ENCODE data around the gene SCAMP1. TPM values are rescaled to one million over a fixed set of nuclear protein-coding genes. Genes with fewer than 3 reads are reported as not detected.

The SCAMP1 gene
- polyA plus RNA-seq, 1 of the 3 experiments (the other 2 are of a cell fraction), result 11.5 TPM

DNA sequence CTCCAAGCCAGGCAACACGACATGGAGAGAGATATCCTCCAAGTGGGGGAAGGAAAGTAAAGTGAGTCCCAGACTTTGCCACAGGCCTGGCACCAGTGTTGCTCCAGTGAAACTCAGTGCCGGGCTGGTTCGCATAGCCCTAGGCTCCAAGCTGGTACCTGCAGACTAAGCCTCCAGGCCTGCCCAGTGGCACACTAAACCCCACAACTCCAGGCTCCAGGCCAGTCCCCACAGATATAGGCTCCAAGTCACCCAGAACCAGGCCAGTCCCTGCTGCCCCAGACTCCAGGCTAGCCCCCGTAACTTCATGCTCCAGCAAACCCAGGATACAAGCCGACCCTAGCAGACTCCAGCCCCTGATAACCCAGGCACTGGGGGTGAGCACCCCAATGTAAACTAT, 42.9 kb upstream of the SCAMP1 start (continued):
- no peak for TF ChIP-seq EZH2phosphoT487 (IDR thresholded peaks at IDR 0.05; ENCODE audit: borderline replicate concordance, low read depth)

DNA sequence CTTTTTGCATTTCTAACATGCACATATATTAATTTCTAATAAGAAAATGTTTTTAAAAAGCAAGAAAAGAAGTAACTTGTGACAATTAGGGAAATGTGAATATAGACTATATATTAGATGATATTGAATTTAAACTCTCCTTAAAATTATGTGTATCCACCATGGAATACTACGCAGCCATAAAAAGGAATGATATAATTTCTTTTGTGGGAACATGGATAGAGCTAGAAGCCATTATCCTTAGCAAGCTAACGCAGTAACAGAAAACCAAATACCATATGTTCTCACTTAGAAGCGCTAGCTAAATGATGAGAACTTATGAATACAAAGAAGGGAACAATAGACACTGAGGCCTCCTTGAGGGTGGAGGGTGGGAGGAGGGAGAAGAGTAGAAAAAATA, 42.1 kb upstream of the SCAMP1 start:
- no peaks in the 10 kb centered on the region; the same call in 1 of the 2 replicates for H3K79me2 ChIP-seq (ENCODE audit: insufficient read depth)
- no peaks in the 10 kb centered on the region for H4K20me1 ChIP-seq (ENCODE audit: insufficient read depth)
- H3K27ac ChIP-seq (ENCODE audit: low read depth in 2 of 2, low read length in 1 of 2), result no peak overlapping the region
- no peak overlapping the region for H3K9ac ChIP-seq
- ChIA-PET CTCF (no interaction called here), POLR2A (no interaction called here)
- H2AFZ ChIP-seq (ENCODE audit: low read depth), result no peak overlapping the region
- TF ChIP-seq CHD2 (IDR thresholded peaks at IDR 0.05; ENCODE audit: low read length, partially characterized antibody) (no peak), FOSL2 (IDR thresholded peaks at IDR 0.05; ENCODE audit: borderline replicate concordance, low read depth) (no peak), TCF12 (IDR thresholded peaks at IDR 0.05) (no peak), ELF1 (IDR thresholded peaks at IDR 0.05) (no peak), EZH2phosphoT487 (IDR thresholded peaks at IDR 0.05; ENCODE audit: borderline replicate concordance, low read depth) (no peak), RCOR1 (IDR thresholded peaks at IDR 0.05; ENCODE audit: low read length) (no peak), JUND (IDR thresholded peaks at IDR 0.05) (no peak), RAD21 (IDR thresholded peaks at IDR 0.05; ENCODE audit: low read length) (no peak), TEAD4 (IDR thresholded peaks at IDR 0.05; ENCODE audit: borderline replicate concordance, insufficient read depth) (no peak), RFX5 (IDR thresholded peaks at IDR 0.05; ENCODE audit: low read length) (no peak), FOXM1 (IDR thresholded peaks at IDR 0.05; ENCODE audit: low read depth) (no peak), SIN3A (IDR thresholded peaks at IDR 0.05; ENCODE audit: borderline replicate concordance, low read depth, low read length) (no peak), SMC3 (IDR thresholded peaks at IDR 0.05; ENCODE audit: low read depth, low read length) (no peak), GABPA (IDR thresholded peaks at IDR 0.05; ENCODE audit: low read depth) (no peak)
- TF ChIP-seq, protein P1, sequence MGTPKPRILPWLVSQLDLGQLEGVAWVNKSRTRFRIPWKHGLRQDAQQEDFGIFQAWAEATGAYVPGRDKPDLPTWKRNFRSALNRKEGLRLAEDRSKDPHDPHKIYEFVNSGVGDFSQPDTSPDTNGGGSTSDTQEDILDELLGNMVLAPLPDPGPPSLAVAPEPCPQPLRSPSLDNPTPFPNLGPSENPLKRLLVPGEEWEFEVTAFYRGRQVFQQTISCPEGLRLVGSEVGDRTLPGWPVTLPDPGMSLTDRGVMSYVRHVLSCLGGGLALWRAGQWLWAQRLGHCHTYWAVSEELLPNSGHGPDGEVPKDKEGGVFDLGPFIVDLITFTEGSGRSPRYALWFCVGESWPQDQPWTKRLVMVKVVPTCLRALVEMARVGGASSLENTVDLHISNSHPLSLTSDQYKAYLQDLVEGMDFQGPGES (IDR thresholded peaks at IDR 0.05; ENCODE audit: low read depth, low read length), result no peak
- TF ChIP-seq, protein P2, sequence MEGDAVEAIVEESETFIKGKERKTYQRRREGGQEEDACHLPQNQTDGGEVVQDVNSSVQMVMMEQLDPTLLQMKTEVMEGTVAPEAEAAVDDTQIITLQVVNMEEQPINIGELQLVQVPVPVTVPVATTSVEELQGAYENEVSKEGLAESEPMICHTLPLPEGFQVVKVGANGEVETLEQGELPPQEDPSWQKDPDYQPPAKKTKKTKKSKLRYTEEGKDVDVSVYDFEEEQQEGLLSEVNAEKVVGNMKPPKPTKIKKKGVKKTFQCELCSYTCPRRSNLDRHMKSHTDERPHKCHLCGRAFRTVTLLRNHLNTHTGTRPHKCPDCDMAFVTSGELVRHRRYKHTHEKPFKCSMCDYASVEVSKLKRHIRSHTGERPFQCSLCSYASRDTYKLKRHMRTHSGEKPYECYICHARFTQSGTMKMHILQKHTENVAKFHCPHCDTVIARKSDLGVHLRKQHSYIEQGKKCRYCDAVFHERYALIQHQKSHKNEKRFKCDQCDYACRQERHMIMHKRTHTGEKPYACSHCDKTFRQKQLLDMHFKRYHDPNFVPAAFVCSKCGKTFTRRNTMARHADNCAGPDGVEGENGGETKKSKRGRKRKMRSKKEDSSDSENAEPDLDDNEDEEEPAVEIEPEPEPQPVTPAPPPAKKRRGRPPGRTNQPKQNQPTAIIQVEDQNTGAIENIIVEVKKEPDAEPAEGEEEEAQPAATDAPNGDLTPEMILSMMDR (IDR thresholded peaks at IDR 0.05), result no peak
- TF ChIP-seq, protein P3, sequence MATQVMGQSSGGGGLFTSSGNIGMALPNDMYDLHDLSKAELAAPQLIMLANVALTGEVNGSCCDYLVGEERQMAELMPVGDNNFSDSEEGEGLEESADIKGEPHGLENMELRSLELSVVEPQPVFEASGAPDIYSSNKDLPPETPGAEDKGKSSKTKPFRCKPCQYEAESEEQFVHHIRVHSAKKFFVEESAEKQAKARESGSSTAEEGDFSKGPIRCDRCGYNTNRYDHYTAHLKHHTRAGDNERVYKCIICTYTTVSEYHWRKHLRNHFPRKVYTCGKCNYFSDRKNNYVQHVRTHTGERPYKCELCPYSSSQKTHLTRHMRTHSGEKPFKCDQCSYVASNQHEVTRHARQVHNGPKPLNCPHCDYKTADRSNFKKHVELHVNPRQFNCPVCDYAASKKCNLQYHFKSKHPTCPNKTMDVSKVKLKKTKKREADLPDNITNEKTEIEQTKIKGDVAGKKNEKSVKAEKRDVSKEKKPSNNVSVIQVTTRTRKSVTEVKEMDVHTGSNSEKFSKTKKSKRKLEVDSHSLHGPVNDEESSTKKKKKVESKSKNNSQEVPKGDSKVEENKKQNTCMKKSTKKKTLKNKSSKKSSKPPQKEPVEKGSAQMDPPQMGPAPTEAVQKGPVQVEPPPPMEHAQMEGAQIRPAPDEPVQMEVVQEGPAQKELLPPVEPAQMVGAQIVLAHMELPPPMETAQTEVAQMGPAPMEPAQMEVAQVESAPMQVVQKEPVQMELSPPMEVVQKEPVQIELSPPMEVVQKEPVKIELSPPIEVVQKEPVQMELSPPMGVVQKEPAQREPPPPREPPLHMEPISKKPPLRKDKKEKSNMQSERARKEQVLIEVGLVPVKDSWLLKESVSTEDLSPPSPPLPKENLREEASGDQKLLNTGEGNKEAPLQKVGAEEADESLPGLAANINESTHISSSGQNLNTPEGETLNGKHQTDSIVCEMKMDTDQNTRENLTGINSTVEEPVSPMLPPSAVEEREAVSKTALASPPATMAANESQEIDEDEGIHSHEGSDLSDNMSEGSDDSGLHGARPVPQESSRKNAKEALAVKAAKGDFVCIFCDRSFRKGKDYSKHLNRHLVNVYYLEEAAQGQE (IDR thresholded peaks at IDR 0.05; ENCODE audit: low read depth, low read length), result no peak
- H3K27me3 ChIP-seq (ENCODE audit: insufficient read depth), result no peaks in the 10 kb centered on the region
- no peak overlapping the region for H3K4me2 ChIP-seq
- H3K9me3 ChIP-seq, result no peaks in the 10 kb centered on the region
- no peaks in the 10 kb centered on the region for H3K36me3 ChIP-seq (replicated peaks in 1 of 2; ENCODE audit: control insufficient read depth in 1 of 2, insufficient read depth in 2 of 2, low read length in 1 of 2)
- no peaks in the 10 kb centered on the region for H3K4me1 ChIP-seq (ENCODE audit: control insufficient read depth in 1 of 2, insufficient read depth in 2 of 2, low read depth in 1 of 2, low read length in 1 of 2)
- DNase-seq, result no peak
- no peaks in the 10 kb centered on the region for H3K9me2 ChIP-seq
- WGBS (ENCODE audit: low lambda C conversion rate), result 83% methylated on average over 3 of the region's 3 CpGs
- no peaks in the 10 kb centered on the region for H3F3A ChIP-seq (replicated peaks; ENCODE audit: insufficient read depth)
- H3K4me3 ChIP-seq (ENCODE audit: low read depth in 2 of 2, low read length in 1 of 2), result no peak overlapping the region
